Liver (tissue), 9 donors: ENCODE measurements around the gene PRSS1. TPM values are rescaled to one million over a fixed set of nuclear protein-coding genes. Genes with fewer than 3 reads are reported as not detected.

Source experiments
- DNase-seq: peaks from one replicate; pipeline ENCODE4 v3.0.0-alpha.2; 2017; ENCODE audit warnings: low spot score
- H3K27ac ChIP-seq, 2 donors: one replicate each; pipeline ENCODE4 v1.7.0; 2013; ENCODE audit warnings: inconsistent platforms in 2 of 2, low read length in 2 of 2, control low read depth in 1 of 2, low read depth in 1 of 2, mild to moderate bottlenecking in 1 of 2
- H3K27me3 ChIP-seq, 4 donors: one replicate each; pipeline versions ENCODE4 v1.6.1 to v1.7.0; 2013; ENCODE audit warnings: low read length in 3 of 4, inconsistent platforms in 1 of 4, mild to moderate bottlenecking in 1 of 4, moderate library complexity in 1 of 4; ENCODE audit not compliant: control insufficient read depth in 4 of 4, insufficient read depth in 4 of 4
- H3K36me3 ChIP-seq, 4 donors: one replicate each; pipeline versions ENCODE4 v1.6.1 to v1.7.0; 2013; ENCODE audit warnings: low read length in 3 of 4, mild to moderate bottlenecking in 3 of 4, low read depth in 1 of 4, moderate library complexity in 1 of 4; ENCODE audit not compliant: control insufficient read depth in 4 of 4, insufficient read depth in 3 of 4
- H3K4me1 ChIP-seq, 4 donors: one replicate each; pipeline versions ENCODE4 v1.6.1 to v1.7.0; 2013; ENCODE audit warnings: low read length in 3 of 4, mild to moderate bottlenecking in 3 of 4, moderate library complexity in 1 of 4; ENCODE audit not compliant: control insufficient read depth in 4 of 4, insufficient read depth in 4 of 4
- H3K4me3 ChIP-seq, 3 donors: one replicate each; pipeline versions ENCODE4 v1.6.1 to v1.7.0; 2013; ENCODE audit warnings: low read length in 3 of 3, control low read depth in 1 of 3, low read depth in 1 of 3, mild to moderate bottlenecking in 1 of 3
- H3K9ac ChIP-seq, 2 donors: one replicate each; pipeline ENCODE4 v1.7.0; 2013; ENCODE audit warnings: low read length in 2 of 2, mild to moderate bottlenecking in 2 of 2, moderate library complexity in 2 of 2, control low read depth in 1 of 2, low read depth in 1 of 2
- H3K9me3 ChIP-seq, 4 donors: one replicate each; pipeline versions ENCODE4 v1.6.1 to v1.7.0; 2013; ENCODE audit warnings: low read length in 3 of 4; ENCODE audit not compliant: control insufficient read depth in 4 of 4
- EGR1 ChIP-seq, 2 donors: IDR thresholded peaks; 2 replicates each; pipeline ENCODE4 v1.6.1; 2016 to 2018; ENCODE audit warnings: antibody characterized with exemption in 2 of 2, low read depth in 2 of 2
- FOXA1 ChIP-seq: IDR thresholded peaks from 2 replicates; pipeline ENCODE4 v1.6.1; 2016; ENCODE audit warnings: antibody characterized with exemption
- FOXA2 ChIP-seq: IDR thresholded peaks from 2 replicates; pipeline ENCODE4 v1.6.1; 2016; ENCODE audit warnings: antibody characterized with exemption
- HNF4A ChIP-seq, 2 donors: conservative IDR thresholded peaks; 2 replicates each; pipeline ENCODE4 v1.6.1; 2016; ENCODE audit warnings: antibody characterized with exemption in 2 of 2, mild to moderate bottlenecking in 2 of 2
- HNF4G ChIP-seq: IDR thresholded peaks from 2 replicates; pipeline ENCODE4 v1.6.1; 2016; ENCODE audit warnings: antibody characterized with exemption
- JUND ChIP-seq, 2 donors: IDR thresholded peaks; 2 replicates each; pipeline ENCODE4 v1.6.1; 2016; ENCODE audit warnings: antibody characterized with exemption in 2 of 2
- RAD21 ChIP-seq, 2 donors: IDR thresholded peaks; 2 replicates each; pipeline ENCODE4 v1.6.1; 2016; ENCODE audit warnings: antibody characterized with exemption in 2 of 2, mild to moderate bottlenecking in 2 of 2
- RXRA ChIP-seq, 2 donors: IDR thresholded peaks; 2 replicates each; pipeline ENCODE4 v1.6.1; 2017 to 2018; ENCODE audit warnings: antibody characterized with exemption in 2 of 2, mild to moderate bottlenecking in 1 of 2
- SP1 ChIP-seq: IDR thresholded peaks from 2 replicates; pipeline ENCODE4 v1.6.1; 2018; ENCODE audit warnings: antibody characterized with exemption, mild to moderate bottlenecking
- YY1 ChIP-seq: IDR thresholded peaks from 2 replicates; pipeline ENCODE4 v1.6.1; 2016; ENCODE audit warnings: antibody characterized with exemption, mild to moderate bottlenecking
- WGBS: extraction: QIAGEN DNeasy Blood & Tissue Kit; methylation state at CpG from one replicate; pipeline ENCODE4 v1.1.7; 2013; 5-methylcytosine and 5-hydroxymethylcytosine counted together
- polyA plus RNA-seq, 2 donors: library from polyadenylated mRNA; stranded (reverse) in 1 of 2; unstranded in 1 of 2; fragments of 200-250 nt in 1 of 2; fragments of >200 nt in 1 of 2; fragmentation: Nextera tagmentation in 1 of 2; extraction: Ambion mirVana in 1 of 2; gene quantifications; one replicate each; pipeline versions ENCODE4 v1.2.1 to v1.2.3, GENCODE V29; 2013 to 2015
- total RNA-seq, 2 donors: library from RNA; depleted of rRNA; stranded (reverse); fragments of >200 nt; gene quantifications; one replicate each; pipeline ENCODE4 v1.2.3, GENCODE V29; 2014
- TF ChIP-seq, protein P1 (sequence below): IDR thresholded peaks from 2 replicates; pipeline ENCODE4 v1.6.1; 2016; ENCODE audit warnings: antibody characterized with exemption, mild to moderate bottlenecking
- TF ChIP-seq, protein P2 (sequence below): fragments of 150-350 bp; IDR thresholded peaks from 2 replicates; pipeline ENCODE4 v1.5.1; 2017; ENCODE audit warnings: improper control_type of control experiment, low read depth, low read length; ENCODE audit not compliant: missing input control
- TF ChIP-seq, protein P3 (sequence below): IDR thresholded peaks from 2 replicates; pipeline ENCODE4 v1.6.1; 2016; ENCODE audit warnings: antibody characterized with exemption
- donor health status: healthy.
- donor health status: healthy.
- donor health status: healthy.
- donor health status: healthy.
- donor health status: healthy.

Gene PRSS1
- total and polyA plus RNA-seq, 4 donors: not detected

DNA sequence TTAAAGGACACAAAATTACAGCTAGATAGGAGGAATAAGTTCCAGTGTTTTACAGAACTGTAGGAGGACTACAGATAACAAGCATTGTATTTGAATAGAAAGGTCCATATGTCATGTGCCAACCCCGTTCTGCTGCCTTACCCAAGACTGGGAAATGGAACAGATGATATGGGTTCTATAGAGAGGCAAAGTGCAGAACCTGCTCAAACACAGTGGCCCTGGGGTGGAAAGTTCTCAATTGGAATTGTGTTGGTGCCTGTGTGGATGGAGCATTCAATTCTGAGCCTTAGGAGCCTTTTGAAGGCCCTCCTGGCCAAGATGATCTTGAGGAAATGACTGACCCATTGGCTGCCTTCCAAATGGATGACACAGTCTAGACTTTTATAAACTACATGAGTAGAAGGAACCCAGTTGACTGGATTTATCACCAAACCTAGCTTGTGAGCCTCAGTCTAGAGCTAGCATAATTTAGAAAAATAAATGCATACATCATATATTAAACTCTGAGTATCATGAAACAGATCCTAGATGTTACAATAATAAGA lies 4.1 kb upstream of the PRSS1 start:
- H3K4me1 ChIP-seq: no peaks in the 10 kb centered on the region
- no peak overlapping the region for H3K27ac ChIP-seq
- no peaks in the 10 kb centered on the region for H3K36me3 ChIP-seq
- TF ChIP-seq, protein P1, sequence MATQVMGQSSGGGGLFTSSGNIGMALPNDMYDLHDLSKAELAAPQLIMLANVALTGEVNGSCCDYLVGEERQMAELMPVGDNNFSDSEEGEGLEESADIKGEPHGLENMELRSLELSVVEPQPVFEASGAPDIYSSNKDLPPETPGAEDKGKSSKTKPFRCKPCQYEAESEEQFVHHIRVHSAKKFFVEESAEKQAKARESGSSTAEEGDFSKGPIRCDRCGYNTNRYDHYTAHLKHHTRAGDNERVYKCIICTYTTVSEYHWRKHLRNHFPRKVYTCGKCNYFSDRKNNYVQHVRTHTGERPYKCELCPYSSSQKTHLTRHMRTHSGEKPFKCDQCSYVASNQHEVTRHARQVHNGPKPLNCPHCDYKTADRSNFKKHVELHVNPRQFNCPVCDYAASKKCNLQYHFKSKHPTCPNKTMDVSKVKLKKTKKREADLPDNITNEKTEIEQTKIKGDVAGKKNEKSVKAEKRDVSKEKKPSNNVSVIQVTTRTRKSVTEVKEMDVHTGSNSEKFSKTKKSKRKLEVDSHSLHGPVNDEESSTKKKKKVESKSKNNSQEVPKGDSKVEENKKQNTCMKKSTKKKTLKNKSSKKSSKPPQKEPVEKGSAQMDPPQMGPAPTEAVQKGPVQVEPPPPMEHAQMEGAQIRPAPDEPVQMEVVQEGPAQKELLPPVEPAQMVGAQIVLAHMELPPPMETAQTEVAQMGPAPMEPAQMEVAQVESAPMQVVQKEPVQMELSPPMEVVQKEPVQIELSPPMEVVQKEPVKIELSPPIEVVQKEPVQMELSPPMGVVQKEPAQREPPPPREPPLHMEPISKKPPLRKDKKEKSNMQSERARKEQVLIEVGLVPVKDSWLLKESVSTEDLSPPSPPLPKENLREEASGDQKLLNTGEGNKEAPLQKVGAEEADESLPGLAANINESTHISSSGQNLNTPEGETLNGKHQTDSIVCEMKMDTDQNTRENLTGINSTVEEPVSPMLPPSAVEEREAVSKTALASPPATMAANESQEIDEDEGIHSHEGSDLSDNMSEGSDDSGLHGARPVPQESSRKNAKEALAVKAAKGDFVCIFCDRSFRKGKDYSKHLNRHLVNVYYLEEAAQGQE: no peak
- no peak for TF ChIP-seq YY1
- no peak for TF ChIP-seq SP1
- TF ChIP-seq RXRA (IDR thresholded peaks at IDR 0.05): no peak
- TF ChIP-seq FOXA2: no peak
- no peak for TF ChIP-seq RAD21 (IDR thresholded peaks at IDR 0.05)
- TF ChIP-seq JUND (IDR thresholded peaks at IDR 0.05): no peak
- no peak for TF ChIP-seq HNF4G
- 59% methylated on average over 1 of the region's 1 CpG for WGBS
- no peaks in the 10 kb centered on the region for H3K9me3 ChIP-seq
- H3K27me3 ChIP-seq: peaks cover 0 to 5% (median under 1%) of the 10 kb centered on the region in 4 donors
- no peak overlapping the region for H3K9ac ChIP-seq
- no peak for DNase-seq
- H3K4me3 ChIP-seq: no peak overlapping the region

DNA sequence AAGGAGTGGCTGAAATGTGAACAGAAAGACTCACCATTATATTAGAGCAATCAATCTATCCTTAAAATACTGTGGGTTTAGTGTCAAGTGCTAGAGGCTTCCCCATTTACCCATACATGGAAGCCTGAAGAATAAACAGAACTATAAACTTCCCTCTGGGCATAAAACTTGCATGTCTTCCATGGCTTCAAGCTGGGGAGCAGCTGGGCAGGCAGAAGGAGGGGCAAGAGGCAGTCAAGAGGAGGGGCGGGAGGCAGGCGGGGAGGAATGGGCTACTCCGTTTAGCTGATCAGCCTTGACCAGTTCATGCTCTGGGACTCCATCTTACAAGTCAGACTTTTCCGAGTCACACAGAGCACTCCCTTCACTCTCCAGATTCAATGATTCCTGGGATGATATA lies 3.5 kb upstream of the PRSS1 start:
- H3K9me3 ChIP-seq: no peaks in the 10 kb centered on the region
- no peaks in the 10 kb centered on the region for H3K4me1 ChIP-seq
- H3K27ac ChIP-seq: no peak overlapping the region
- 71% methylated on average over 4 of the region's 4 CpGs for WGBS
- no peak overlapping the region for H3K4me3 ChIP-seq
- no peak overlapping the region for H3K9ac ChIP-seq
- no peak for DNase-seq
- TF ChIP-seq EGR1 (IDR thresholded peaks at IDR 0.05; ENCODE audit: low read depth in 2 of 2) (no peak), YY1 (no peak), HNF4A (conservative IDR thresholded peaks at IDR 0.05) (no peak)
- TF ChIP-seq, protein P1: no peak
- H3K27me3 ChIP-seq: peaks cover 0 to 7% (median 1%) of the 10 kb centered on the region in 4 donors
- no peaks in the 10 kb centered on the region for H3K36me3 ChIP-seq

DNA sequence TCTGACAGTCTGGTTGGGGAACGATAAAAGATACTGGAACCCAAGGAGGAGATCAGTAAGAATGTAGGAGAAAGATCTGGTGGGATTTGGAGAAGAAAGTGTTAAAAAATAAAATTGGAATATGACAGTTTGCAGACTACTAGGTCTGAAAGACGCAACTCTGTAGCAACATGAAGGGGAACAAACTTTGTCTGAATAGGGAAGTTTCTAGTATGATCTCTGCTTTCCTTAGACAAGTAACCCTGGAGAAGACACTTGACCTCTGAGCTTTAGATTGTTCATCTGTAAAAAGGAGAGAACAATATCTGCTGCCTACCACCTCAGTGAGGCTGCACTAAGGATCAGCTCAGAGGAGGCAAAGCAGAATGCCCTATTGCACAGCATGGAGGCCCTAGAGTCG lies 3.0 kb upstream of the PRSS1 start:
- Histone ChIP-seq H3K4me3 (no peak overlapping the region), H3K27ac (no peak overlapping the region), H3K9ac (no peak overlapping the region), H3K4me1 (no peaks in the 10 kb centered on the region), H3K27me3 (peaks cover 0 to 7% (median 1%) of the 10 kb centered on the region in 4 donors), H3K9me3 (no peaks in the 10 kb centered on the region), H3K36me3 (no peaks in the 10 kb centered on the region)
- DNase-seq: no peak
- WGBS: 74% methylated on average over 3 of the region's 3 CpGs
- no peak for TF ChIP-seq FOXA1
- TF ChIP-seq, protein P2, sequence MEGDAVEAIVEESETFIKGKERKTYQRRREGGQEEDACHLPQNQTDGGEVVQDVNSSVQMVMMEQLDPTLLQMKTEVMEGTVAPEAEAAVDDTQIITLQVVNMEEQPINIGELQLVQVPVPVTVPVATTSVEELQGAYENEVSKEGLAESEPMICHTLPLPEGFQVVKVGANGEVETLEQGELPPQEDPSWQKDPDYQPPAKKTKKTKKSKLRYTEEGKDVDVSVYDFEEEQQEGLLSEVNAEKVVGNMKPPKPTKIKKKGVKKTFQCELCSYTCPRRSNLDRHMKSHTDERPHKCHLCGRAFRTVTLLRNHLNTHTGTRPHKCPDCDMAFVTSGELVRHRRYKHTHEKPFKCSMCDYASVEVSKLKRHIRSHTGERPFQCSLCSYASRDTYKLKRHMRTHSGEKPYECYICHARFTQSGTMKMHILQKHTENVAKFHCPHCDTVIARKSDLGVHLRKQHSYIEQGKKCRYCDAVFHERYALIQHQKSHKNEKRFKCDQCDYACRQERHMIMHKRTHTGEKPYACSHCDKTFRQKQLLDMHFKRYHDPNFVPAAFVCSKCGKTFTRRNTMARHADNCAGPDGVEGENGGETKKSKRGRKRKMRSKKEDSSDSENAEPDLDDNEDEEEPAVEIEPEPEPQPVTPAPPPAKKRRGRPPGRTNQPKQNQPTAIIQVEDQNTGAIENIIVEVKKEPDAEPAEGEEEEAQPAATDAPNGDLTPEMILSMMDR: no peak
- TF ChIP-seq, protein P1: no peak
- no peak for TF ChIP-seq YY1
- TF ChIP-seq, protein P3, sequence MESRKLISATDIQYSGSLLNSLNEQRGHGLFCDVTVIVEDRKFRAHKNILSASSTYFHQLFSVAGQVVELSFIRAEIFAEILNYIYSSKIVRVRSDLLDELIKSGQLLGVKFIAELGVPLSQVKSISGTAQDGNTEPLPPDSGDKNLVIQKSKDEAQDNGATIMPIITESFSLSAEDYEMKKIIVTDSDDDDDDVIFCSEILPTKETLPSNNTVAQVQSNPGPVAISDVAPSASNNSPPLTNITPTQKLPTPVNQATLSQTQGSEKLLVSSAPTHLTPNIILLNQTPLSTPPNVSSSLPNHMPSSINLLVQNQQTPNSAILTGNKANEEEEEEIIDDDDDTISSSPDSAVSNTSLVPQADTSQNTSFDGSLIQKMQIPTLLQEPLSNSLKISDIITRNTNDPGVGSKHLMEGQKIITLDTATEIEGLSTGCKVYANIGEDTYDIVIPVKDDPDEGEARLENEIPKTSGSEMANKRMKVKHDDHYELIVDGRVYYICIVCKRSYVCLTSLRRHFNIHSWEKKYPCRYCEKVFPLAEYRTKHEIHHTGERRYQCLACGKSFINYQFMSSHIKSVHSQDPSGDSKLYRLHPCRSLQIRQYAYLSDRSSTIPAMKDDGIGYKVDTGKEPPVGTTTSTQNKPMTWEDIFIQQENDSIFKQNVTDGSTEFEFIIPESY: no peak
